DMS114 treated with DMSO at 0.1 percent for 48 hours (cell line): Measurements from ENCODE around the gene PRDM5.

Experiments
- DNase-seq: peaks from one replicate; lab custom pipeline; 2025; ENCODE audit not compliant: unreplicated experiment; lab: John Stamatoyannopoulos, UW

PRDM5 gene

DNA sequence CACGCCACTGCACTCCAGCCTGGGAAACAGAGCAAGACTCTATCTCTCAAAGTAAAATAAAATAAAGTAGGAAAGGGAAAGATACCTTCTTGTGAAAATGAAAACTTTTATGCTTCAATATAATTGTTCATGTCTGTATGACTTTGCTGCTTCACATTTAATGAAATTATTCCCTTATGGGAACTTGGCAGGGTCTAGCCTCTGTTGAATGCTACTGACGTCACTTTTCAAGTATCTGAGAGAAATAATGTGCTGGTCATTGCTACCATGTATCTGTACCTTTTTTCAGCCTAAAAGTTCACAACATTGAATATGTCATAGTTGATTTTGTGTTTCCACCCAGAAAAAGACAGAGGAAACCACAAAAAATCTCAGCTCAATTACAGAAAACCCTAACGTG is 65.2 kb downstream of the PRDM5 start:
- no peak for DNase-seq

DNA sequence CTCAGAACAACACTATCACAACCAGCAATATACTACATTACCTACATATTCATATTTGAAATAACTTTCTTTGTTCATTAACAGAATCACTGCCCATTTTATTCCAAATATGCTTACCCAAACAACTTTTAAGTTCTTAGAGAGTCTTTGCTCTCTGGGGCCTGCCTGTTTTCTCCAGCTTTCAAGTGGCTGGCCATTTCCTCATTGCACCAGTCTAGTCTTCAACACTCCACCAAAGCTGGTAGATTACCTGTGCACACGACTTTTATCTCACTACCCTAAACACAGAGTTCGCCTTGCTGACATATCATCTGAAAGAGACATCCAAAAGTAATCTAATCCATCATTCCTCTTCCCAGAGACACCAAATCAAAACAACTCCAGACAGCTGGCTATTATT is 66.2 kb downstream of the PRDM5 start:
- DNase-seq = no peak

DNA sequence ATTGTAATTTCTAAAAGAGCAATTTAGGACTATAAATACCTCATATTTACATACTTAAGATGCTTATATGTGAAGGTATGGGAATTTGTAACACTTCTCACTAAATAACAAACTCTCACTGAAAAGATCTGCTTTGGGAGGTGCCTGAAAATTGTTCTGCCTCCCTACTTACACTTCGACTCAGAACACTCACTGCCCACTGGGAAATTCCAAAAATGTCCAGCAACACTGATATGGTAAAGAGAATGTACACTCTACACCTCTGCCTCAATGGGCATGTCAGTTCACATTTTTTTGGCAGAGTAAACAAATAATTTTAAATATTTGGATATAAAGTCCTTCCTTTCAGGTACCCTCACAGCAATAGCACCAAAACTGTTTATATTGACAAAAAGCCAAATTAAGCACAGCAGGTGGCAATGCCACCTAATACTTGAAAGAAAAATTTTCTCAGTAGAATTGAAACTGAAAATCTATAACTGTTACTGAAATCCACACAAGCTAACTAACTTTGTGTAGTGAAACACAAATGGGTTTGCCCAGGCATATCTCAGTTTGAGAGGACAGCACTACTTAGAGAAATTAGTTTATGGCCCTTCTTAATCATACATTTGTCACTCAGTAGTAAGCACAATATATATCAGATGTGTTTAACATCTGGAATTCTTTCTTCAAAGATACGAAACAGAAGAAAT is 67.1 kb downstream of the PRDM5 start:
- DNase-seq = no peak

DNA sequence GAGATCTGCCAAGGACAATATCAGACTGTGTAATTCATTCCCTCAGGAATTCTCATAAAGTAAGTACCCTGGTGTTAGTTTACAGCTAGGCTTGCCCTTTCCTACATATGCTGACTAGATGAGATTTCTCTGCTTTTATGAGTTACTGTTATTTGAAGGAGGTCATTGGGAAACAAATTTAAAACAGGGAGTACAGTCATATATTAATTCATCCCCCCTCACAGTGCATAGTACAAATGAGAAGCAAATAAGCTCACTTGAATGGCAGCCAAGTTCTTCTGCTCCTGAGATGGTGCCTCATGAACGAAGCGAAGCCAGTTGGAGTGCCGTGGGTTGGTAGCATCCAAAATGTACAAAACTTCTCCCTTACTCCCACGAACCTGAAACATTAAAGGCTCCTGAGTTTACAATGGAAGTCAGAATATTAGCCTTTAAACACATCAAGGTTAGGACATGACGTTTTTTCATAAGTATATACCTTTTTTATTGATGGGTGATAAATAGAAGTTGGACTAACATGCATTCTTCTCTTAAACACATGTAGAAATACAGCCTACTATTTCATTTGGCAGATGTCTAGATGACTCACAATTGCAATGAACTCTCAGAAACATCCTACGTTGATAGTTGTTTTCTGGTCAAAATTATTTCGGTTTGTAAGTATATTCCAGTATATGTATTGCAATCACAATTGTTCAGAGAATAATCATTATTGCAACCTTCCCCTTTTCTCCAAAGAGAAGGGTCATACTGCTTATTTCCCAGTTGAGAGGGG is 69.2 kb downstream of the PRDM5 start:
- no peak for DNase-seq

DNA sequence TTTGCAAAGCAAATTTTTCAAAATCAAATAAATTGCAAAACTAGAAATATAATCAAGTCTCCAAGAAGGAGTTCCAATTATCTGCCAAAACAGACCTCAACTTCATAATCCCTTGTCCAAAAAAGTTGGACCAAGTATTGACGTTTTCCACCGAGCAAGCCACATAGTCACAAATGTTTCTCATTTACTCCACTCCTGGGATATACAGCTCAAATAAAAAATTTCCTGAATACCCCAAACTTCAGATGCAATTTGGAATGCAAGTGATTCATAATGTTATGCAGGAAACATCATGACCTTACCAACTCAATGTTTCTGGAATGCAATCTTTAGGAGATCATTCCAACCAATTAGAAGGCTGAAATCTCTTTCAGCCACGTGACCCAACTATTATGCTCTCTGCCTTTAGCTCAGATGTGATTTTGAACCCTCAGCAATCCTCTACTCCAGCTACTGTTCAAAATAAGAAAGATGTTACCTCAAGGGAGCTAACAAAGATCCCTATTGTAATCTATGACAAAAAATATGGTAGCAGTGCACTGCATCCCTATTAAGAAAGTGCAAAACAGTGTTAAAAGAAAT is 72.4 kb downstream of the PRDM5 start:
- no peak for DNase-seq

DNA sequence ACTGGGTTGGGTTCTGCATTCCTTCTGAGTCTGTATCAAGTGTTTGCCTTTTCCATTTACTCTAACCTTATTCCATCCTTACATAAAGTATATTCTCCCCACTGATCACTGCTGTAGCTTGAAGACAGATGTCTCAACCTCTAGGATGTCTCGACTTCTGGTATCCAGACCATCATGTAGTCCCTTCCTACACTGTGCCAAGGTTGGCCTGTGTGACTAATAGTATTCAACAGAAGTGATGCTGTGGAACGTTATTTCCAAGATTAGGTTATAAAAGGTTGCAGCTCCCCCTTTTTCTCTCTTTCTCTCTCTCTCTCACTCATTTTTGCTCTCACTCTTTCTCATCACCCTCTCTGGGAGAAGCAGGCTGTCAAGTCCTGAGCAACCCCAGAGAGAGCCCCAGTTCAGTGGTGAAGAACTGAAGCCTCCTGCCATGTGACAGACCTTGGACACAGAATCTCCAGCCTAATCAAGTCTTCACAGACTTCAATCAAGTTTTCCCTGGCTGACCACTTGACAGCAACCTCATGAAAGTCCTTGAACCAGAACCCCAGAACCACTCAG is 75.4 kb downstream of the PRDM5 start:
- no peak for DNase-seq

DNA sequence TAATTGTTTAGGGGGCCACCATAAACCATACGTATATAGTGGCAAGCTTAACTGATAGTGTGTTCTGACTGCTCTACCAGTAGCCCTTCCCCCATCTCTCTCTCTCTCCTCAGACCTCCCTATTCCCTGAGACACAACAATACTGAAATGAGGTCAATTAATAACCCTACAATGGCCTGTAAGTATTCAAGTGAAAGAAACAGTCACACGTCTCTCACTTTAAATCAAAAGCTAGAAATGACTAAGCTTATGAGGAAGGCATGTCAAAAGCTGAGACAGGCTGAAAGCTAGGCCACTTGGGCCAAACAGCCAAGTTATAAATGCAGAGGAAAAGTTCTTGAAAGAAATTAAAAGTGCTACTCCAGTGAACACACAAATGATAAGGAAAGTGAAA is 78.0 kb downstream of the PRDM5 start:
- DNase-seq = no peak

DNA sequence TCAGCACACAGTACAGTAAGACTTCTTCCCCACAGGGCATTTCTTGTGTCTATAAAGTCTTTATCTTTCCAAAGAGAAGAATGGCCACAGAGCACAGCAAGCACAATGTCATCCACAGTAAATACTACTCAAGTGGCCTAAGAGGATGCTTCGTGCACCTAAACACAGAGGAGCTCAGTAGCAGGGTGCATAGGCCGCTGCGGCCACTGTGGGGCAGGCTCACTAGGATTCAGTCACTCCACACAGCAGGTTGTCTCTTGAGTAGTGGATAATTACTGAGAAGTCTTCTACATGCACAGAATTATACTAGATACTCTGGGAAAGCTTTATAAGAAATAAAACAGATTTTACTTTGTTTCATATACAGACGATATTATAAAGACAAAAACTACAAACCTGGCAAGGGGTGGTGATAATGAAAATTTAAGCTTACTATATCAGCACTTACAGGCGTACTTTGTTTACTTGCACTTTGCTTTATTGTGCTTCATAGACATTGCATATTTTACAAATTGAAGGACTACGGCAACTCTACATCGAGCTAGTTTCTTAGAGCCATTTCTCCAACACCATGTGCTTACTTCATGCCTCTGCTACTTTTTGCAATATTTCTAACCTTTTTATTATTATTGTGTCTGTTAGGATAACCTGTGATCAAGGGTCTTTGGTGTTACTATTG is 78.5 kb downstream of the PRDM5 start:
- DNase-seq = no peak

DNA sequence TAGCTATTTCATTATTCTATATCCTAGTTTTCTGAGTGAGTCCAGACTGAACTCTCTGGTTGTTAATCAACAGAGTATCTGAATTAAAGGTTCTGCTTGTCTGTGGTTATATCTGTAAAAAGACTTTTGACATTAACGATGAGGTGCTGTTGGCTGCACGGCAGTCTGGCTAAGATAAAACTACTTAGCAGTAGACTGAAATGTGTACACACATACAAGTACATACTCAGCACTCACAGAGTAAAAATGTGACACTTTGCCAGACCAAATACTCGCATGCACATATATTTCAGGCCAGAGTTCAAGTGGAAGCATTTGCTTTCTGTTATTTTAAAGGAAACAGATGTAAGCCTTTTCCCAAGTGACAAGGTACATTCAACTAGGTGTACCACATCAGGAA is 80.5 kb downstream of the PRDM5 start:
- no peak for DNase-seq

DNA sequence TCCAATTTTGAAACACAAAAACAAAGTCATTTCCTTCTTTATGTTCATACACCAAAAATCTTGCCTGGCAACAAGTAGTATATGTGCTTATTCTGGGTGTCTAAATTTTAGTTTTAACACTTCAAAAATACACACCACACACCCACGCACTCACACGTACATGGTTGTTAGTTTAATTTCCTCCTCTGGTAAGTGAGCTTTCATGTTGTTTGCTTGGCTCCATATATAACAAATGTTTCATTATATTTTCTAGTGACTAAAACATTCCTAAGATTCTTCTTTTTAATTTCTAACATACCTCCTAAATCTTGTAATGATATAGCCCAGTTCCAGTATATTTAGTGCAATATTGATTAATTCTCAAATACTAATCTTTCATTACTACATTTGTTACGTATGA is 80.9 kb downstream of the PRDM5 start:
- DNase-seq = no peak

DNA sequence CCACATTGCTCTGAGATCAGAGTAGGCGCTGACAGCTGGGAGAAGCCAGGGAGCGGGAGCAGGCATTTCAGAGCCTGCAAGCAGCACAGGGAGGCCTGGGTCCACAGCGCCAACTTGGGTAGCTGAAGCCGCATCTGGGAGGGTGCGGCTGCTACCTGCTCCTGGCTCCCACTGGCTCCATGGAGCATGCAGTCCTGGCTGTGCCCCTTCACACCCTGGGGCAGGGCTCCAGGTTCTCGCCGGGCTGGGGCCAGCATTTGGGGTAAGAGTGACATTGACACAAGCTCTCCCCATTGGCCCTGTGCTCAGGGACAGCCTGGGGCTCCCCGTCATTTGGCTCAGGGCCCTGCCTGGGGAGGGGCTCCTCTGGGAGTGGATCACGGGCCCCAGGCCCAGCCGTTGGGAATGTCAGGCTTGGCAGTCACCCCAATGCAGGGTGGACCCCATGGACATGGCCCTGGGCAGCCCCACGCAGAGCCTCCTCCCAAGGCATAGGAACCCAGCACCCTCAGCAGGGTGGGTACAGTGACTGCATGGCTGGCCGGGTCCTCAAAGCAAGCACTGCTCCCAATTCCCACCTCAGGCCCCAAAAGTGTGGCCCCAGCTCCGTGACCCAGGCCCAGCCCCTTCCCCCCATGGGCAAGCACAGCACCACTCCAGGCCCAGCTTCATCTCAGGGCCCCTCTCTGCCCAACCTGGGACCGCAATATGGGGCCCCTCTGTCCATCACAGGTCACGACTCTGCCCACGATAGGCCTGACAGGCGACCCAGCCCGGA is 82.4 kb downstream of the PRDM5 start:
- DNase-seq = no peak

DNA sequence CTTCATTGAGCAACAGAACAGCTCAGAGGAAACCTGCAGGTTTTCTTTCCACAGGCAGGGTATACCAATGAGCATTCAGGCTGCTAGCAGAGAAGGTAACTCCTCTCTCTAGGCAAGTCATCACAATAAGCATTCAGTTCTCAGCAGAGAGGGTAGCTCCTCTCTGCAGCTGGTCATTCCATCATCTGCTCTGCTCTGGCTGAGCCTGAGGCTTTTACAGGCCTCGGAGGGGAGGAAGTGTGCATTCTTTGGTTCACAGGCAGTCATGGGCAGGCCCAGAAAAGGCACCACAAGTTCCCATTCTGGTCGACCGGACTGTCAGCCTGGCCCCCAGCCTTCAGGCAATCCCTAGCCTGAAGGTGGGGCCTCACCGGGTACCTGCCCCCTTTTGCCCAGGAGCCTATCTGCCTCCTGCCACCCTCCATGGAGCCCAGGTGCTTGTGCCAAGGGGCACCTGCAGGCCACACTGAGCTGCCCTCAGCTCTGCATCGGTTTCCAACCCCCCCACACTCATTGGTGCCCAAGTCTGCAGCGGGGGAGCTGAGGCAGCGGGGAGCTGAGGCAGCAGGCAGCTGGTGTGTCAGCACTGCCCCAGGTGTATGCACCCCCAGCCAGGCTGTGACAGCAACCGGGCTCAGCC is 83.1 kb downstream of the PRDM5 start:
- no peak for DNase-seq

DNA sequence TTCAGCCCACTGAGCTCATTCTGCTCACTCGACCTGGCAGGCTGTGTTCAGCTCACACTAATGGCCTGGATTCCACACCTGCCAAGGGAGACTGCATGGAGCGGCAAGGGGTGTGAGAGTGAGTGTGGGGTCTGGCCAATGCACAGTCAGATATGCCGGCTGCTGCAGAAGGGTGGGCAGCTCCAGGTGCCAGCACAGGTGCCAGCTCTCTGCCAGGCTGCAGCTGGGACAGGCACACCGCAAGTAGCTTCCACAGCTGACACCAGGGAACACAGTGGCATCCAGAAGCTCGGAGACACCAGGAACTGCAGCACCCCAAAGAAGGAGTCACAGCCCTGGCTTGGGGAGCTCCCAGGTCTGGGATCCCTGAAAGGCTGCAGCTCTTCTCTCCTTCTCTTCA is 83.7 kb downstream of the PRDM5 start:
- DNase-seq = no peak

DNA sequence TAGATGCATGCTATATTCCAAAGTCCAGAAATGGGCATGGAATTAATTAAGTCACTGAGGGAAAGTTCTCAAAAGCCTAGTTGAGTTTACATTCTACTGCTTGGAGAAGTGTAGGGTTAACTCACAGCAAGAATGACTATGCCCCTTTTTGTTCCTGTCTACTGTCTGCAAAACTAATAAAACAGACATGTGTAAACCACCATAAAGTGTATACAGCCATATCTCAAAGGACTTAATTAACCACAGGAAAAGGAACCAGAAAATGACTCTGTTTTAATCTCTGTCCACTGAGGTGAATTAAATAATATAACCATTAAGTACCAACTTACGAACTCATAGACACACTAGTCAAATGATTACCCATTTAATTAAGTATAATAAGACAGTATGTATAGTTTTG is 84.9 kb downstream of the PRDM5 start:
- no peak for DNase-seq

DNA sequence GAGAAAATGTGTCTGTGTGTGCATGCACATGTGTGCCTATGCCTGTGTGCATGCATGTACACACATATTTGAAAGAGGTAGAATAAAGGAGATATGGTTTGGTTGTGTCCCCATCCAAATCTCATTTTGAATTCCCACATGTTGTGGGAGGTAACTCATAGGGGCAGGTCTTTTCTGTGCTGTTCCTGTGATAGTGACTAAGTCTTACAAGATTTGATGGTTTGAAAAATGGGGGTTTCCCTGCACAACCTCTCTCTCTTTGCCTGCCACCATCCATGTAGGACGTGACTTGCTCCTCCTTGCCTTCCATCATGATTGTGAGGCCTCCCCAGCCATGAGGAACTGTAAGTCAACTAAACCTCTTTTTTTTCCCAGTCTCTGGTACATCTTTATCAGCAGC is 87.2 kb downstream of the PRDM5 start:
- no peak for DNase-seq

DNA sequence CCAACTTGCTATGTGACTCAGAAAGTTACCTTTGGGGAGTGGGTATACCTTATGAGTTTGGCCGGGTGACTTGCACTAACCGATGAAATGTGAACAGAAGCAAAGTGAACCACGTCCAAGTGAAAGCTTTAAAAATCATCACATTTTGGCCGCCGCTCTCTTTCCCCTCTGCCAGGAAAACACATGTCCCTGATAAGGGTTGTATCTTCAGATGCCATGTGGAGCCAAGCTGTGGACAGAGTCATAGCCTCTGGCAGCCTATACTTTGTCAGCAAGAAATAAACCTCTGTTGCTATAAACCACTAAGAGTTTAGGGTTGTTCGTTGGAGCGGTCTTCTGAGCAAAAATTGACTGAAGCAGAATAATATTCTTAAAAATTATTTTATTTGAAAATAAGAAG is 92.3 kb downstream of the PRDM5 start:
- DNase-seq = no peak

DNA sequence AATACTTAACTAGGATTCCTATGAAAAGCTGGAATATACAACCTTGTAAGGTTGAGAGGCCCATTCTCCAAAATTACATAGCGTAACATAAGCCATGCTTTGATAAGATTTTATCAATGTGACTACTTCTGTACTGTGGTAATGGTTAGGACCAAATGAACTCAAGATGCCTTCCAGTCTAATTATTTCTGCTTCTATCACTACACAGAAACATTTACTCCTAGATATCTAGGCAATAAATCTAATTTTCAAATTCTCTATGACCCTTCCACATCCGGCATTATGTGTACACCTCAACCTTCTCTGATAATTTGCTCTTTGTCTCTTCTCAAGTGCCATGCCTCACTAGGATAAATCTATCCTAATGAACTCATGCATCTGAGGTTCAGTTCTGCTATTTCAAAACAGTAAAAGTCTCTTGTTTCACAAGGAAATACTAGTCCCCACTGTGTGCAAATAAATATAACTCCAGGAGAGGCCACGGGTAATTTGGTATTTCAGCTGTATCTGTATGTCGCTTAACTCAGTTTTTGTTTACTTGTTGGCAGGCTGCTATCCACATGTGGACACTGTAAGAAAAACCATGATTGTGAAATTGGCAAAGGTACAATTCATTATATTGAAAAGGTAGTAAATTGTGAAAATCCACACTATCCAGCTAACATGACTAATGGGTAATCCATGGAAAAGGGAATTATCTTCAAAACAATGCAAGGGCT is 93.3 kb downstream of the PRDM5 start:
- no peak for DNase-seq

DNA sequence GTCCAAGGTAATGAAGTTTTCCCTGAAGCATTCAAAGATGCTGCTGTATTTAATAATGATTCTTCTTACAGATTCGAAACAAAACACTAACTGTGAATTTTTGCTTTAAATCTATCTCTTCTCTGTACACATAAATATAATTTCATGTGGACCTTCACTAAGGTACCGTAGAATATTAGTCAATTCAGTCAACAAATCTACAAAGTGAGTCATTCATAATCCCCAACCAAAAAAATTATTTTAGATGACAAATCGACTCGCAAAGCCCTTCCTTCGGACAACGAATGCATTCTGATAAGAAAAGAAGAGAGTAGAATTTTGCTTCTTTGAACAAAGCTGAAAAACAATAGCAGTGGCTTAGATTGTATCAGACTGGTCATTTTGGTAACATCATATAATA is 95.7 kb downstream of the PRDM5 start:
- no peak for DNase-seq

DNA sequence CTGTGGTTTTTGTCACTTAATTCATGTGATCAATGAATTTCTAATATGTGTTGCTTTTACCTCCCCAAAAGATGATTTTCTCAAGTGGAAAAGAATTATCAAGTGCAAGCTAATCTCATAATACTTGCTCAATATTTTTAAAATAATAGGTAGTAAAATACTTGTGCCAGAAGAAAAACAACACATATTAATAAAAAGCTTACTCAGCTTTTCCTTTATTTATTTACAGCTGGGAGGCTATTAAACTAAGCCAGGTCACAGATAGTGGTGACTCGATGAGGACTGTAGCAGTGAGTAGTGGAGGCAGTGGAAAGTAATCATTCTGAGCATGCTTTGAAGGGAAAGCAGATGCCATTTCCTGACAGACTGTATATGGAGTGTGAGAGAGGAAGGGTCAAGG is 96.1 kb downstream of the PRDM5 start:
- DNase-seq = no peak

DNA sequence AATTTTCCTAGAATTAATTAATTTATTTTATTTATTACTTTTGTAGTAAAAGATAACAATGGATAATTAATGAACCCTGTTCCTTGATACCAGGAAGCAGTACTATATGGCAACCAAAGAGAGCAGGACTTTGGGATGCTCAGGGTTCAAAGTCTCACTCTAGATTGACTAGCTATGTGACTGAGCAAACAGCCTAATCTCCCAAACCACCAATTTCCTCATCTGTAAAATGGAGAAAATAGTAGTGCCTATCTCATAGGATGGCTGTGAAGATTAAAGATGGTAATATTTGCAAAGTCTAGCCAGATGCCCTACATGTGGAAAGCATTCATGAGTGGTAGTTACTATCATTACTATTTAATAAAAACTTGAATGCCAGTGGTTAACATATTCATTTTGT is 97.6 kb downstream of the PRDM5 start:
- DNase-seq = no peak
